H1 (cell line): ENCODE results near the gene LRP1. TPM values are rescaled to one million over a fixed set of nuclear protein-coding genes. Genes with fewer than 3 reads are reported as not detected.

Experiments
- CTCF ChIA-PET: fragments of 300-600 bp; sonication (Branson Sonifier 250); formaldehyde crosslinking; loops from one replicate; lab custom pipeline; 2021; ENCODE audit not compliant: partially characterized antibody; lab: Charles Lee
- POLR2A ChIA-PET: fragments of 300-600 bp; sonication (Branson Sonifier 250); formaldehyde crosslinking; loops from one replicate; lab custom pipeline; 2021; ENCODE audit warnings: inconsistent platforms; ENCODE audit not compliant: partially characterized antibody; lab: Charles Lee
- DNase-seq, 2 experiments: peaks; one replicate each; pipeline versions ENCODE4 v3.0.0 to v3.0.0-alpha.2; 2010 to 2022; ENCODE audit warnings: low spot score in 2 of 2, low read depth in 1 of 2, mixed read lengths in 1 of 2
- FAIRE-seq: peaks from 2 replicates; lab custom pipeline; 2011; peaks lifted over from hg19 to GRCh38; lab: Jason Lieb, UNC
- H2AFZ ChIP-seq: 2 replicates; pipeline ENCODE4 v1.8.1; 2012; ENCODE audit warnings: low read length, inconsistent platforms
- H2AK5ac ChIP-seq: 2 replicates; pipeline ENCODE4 v1.6.1; 2013; ENCODE audit warnings: low read depth, low read length
- H2BK120ac ChIP-seq: replicated peaks from 2 replicates; pipeline ENCODE3; 2013; ENCODE audit warnings: low read depth, low read length, inconsistent platforms
- H2BK12ac ChIP-seq: 2 replicates; pipeline ENCODE4 v1.6.1; 2013; ENCODE audit warnings: low read depth, low read length
- H2BK15ac ChIP-seq: 2 replicates; pipeline ENCODE4 v1.6.1; 2013; ENCODE audit warnings: low read length
- H2BK20ac ChIP-seq: 2 replicates; pipeline ENCODE4 v1.6.1; 2013; ENCODE audit warnings: low read length
- H2BK5ac ChIP-seq: 2 replicates; pipeline ENCODE4 v1.6.1; 2013; ENCODE audit warnings: low read depth, low read length
- H3K14ac ChIP-seq: 2 replicates; pipeline ENCODE4 v1.6.1; 2013; ENCODE audit warnings: inconsistent platforms; ENCODE audit not compliant: insufficient read length
- H3K18ac ChIP-seq: 2 replicates; pipeline ENCODE4 v1.6.1; 2013; ENCODE audit warnings: low read length; ENCODE audit errors: extremely low read depth
- H3K23ac ChIP-seq: 2 replicates; pipeline ENCODE4 v1.6.1; 2013; ENCODE audit warnings: inconsistent platforms; ENCODE audit not compliant: insufficient read length
- H3K23me2 ChIP-seq: 2 replicates; pipeline ENCODE4 v1.6.1; 2013; ENCODE audit warnings: low read depth, low read length
- H3K27ac ChIP-seq: 2 replicates; pipeline ENCODE4 v1.6.1; 2011; ENCODE audit warnings: low read depth, low read length, inconsistent platforms
- H3K27me3 ChIP-seq, 4 experiments: replicated peaks in 1 of 4; 1 replicate in 1 of 4; 2 replicates in 3 of 4; pipeline versions ENCODE4 v1.6.1 to v1.8.1; 2011 to 2013; ENCODE audit warnings: low read length in 3 of 4, mild to moderate bottlenecking in 3 of 4, inconsistent platforms in 2 of 4, mixed read lengths in 2 of 4, moderate library complexity in 1 of 4; ENCODE audit not compliant: control insufficient read depth in 3 of 4, insufficient read depth in 3 of 4; ENCODE audit errors: extremely low read depth in 1 of 4
- H3K36me3 ChIP-seq, 4 experiments: 2 replicates each; pipeline versions ENCODE4 v1.6.1 to v1.8.1; 2011 to 2013; ENCODE audit warnings: mild to moderate bottlenecking in 4 of 4, low read length in 3 of 4, moderate library complexity in 2 of 4, control low read depth in 1 of 4, inconsistent platforms in 1 of 4; ENCODE audit not compliant: insufficient read depth in 4 of 4, control insufficient read depth in 2 of 4
- H3K4ac ChIP-seq: replicated peaks from 2 replicates; pipeline ENCODE3; 2013; ENCODE audit warnings: low read length, low read depth, mixed read lengths, inconsistent platforms; ENCODE audit not compliant: insufficient read length
- H3K4me1 ChIP-seq, 4 experiments: replicated peaks in 1 of 4; 1 replicate in 1 of 4; 2 replicates in 3 of 4; pipeline versions ENCODE4 v1.6.1 to v1.8.1; 2011 to 2013; ENCODE audit warnings: low read length in 3 of 4, inconsistent platforms in 2 of 4, mixed read lengths in 1 of 4; ENCODE audit not compliant: insufficient read depth in 4 of 4, control insufficient read depth in 3 of 4
- H3K4me2 ChIP-seq, 2 experiments: 2 replicates each; pipeline versions ENCODE4 v1.6.1 to v1.8.1; 2011 to 2013; ENCODE audit warnings: low read depth in 2 of 2, low read length in 2 of 2, control low read depth in 1 of 2, inconsistent platforms in 1 of 2, mild to moderate bottlenecking in 1 of 2; ENCODE audit not compliant: insufficient read depth in 1 of 2
- H3K4me3 ChIP-seq, 4 experiments: fragments of 200-600, 300-600 bp in 1 of 4; sonication (generic), shearing (Covaris generic), sonication (Bioruptor Twin) in 1 of 4; 2 replicates each; pipeline versions ENCODE4 v1.5.1 to v1.8.1; 2011 to 2016; ENCODE audit warnings: low read length in 4 of 4, low read depth in 3 of 4, control low read depth in 2 of 4, inconsistent platforms in 2 of 4, mild to moderate bottlenecking in 2 of 4, mixed read lengths in 1 of 4, moderate library complexity in 1 of 4; ENCODE audit not compliant: insufficient read depth in 2 of 4; ENCODE audit errors: extremely low read depth in 1 of 4
- H3K56ac ChIP-seq: replicated peaks from 2 replicates; pipeline ENCODE3; 2013; ENCODE audit warnings: low read depth, mild to moderate bottlenecking, mixed read lengths, low read length, inconsistent platforms; ENCODE audit not compliant: insufficient read length
- H3K79me1 ChIP-seq: 2 replicates; pipeline ENCODE4 v1.6.1; 2013; ENCODE audit warnings: low read depth, low read length, control low read depth
- H3K79me2 ChIP-seq, 2 experiments: 2 replicates each; pipeline versions ENCODE4 v1.6.1 to v1.8.1; 2012 to 2013; ENCODE audit warnings: low read length in 2 of 2, mild to moderate bottlenecking in 2 of 2, inconsistent platforms in 1 of 2; ENCODE audit not compliant: insufficient read depth in 2 of 2, control insufficient read depth in 1 of 2
- H3K9ac ChIP-seq, 4 experiments: replicated peaks in 1 of 4; 1 replicate in 1 of 4; 2 replicates in 3 of 4; pipeline versions ENCODE4 v1.6.1 to v1.8.1; 2011 to 2013; ENCODE audit warnings: low read depth in 3 of 4, low read length in 3 of 4, control low read depth in 2 of 4, mild to moderate bottlenecking in 2 of 4, moderate library complexity in 2 of 4, inconsistent platforms in 1 of 4; ENCODE audit errors: extremely low read depth in 1 of 4
- H3K9me3 ChIP-seq, 2 experiments: 2 replicates each; pipeline versions ENCODE4 v1.6.1 to v1.8.1; 2012 to 2013; ENCODE audit warnings: mild to moderate bottlenecking in 2 of 2, moderate library complexity in 2 of 2, control low read depth in 1 of 2, inconsistent platforms in 1 of 2, low read depth in 1 of 2, low read length in 1 of 2, mixed read lengths in 1 of 2; ENCODE audit not compliant: insufficient read depth in 2 of 2
- H4K20me1 ChIP-seq, 2 experiments: replicated peaks in 1 of 2; 2 replicates each; pipeline versions ENCODE3 to v1.8.1; 2011 to 2013; ENCODE audit warnings: inconsistent platforms in 2 of 2, low read length in 2 of 2, mild to moderate bottlenecking in 1 of 2; ENCODE audit not compliant: insufficient read depth in 2 of 2, control insufficient read depth in 1 of 2
- H4K5ac ChIP-seq: 2 replicates; pipeline ENCODE4 v1.6.1; 2013; ENCODE audit warnings: low read length, low read depth, mixed read lengths, inconsistent platforms; ENCODE audit not compliant: insufficient read length
- H4K8ac ChIP-seq: 2 replicates; pipeline ENCODE4 v1.8.0; 2013; ENCODE audit warnings: mild to moderate bottlenecking, moderate library complexity, low read length, inconsistent platforms; ENCODE audit not compliant: insufficient read depth; ENCODE audit errors: extremely low read depth
- H4K91ac ChIP-seq: replicated peaks from 2 replicates; pipeline ENCODE3; 2013; ENCODE audit warnings: low read length, mixed read lengths, inconsistent platforms; ENCODE audit not compliant: insufficient read length
- SP1 ChIP-seq: IDR thresholded peaks from 2 replicates; pipeline ENCODE4 v1.6.1; 2011; ENCODE audit warnings: low read depth, low read length
- SUZ12 ChIP-seq: fragments of 200-600 bp; sonication (generic); IDR thresholded peaks from 2 replicates; pipeline ENCODE4 v1.6.1; 2012; ENCODE audit warnings: mild to moderate bottlenecking, inconsistent platforms, low read length, moderate library complexity, mixed read lengths
- WGBS, 2 experiments: shearing (Covaris generic) in 1 of 2; methylation state at CpG; one replicate each; pipeline versions ENCODE4 v1.1.6 to v1.1.7; 2013 to 2015; ENCODE audit warnings: low lambda C conversion rate in 2 of 2, mixed read lengths in 2 of 2, inconsistent platforms in 1 of 2, low coverage in 1 of 2, missing lambda C conversion rate in 1 of 2; ENCODE audit not compliant: insufficient replicate concordance in 2 of 2, insufficient coverage in 1 of 2, insufficient read length in 1 of 2; ENCODE audit errors: extremely low coverage in 1 of 2, missing lambda C conversion rate in 1 of 2; 5-methylcytosine and 5-hydroxymethylcytosine counted together
- polyA plus RNA-seq, 7 experiments: library from polyadenylated mRNA; depleted of rRNA in 3 of 7; stranded (reverse) in 5 of 7; unstranded in 2 of 7; fragments of >200 nt in 5 of 7; fragments of 200-250 nt in 2 of 7; gene quantifications; 1 replicate in 5 of 7; 2 replicates in 1 of 7; 4 replicates in 1 of 7; pipeline versions ENCODE4 v1.2.1 to v1.2.3, GENCODE V29; 2011 to 2013; ENCODE audit warnings: missing spikeins in 2 of 7, mixed read lengths in 2 of 7
- total RNA-seq: library from RNA; stranded (reverse); fragmentation: NEBNext Ultra II Directional; extraction: Animal tissue kit (Norgen Biotek cat#: 25700); gene quantifications from 2 replicates; pipeline ENCODE4 v1.2.1, GENCODE V29; 2021

The LRP1 gene
- total and polyA plus RNA-seq, 2 of the 8 experiments (the other 6 are each of a cell fraction or from before 2014, with no cell fraction given) = 35.3 to 92.5 TPM

DNA sequence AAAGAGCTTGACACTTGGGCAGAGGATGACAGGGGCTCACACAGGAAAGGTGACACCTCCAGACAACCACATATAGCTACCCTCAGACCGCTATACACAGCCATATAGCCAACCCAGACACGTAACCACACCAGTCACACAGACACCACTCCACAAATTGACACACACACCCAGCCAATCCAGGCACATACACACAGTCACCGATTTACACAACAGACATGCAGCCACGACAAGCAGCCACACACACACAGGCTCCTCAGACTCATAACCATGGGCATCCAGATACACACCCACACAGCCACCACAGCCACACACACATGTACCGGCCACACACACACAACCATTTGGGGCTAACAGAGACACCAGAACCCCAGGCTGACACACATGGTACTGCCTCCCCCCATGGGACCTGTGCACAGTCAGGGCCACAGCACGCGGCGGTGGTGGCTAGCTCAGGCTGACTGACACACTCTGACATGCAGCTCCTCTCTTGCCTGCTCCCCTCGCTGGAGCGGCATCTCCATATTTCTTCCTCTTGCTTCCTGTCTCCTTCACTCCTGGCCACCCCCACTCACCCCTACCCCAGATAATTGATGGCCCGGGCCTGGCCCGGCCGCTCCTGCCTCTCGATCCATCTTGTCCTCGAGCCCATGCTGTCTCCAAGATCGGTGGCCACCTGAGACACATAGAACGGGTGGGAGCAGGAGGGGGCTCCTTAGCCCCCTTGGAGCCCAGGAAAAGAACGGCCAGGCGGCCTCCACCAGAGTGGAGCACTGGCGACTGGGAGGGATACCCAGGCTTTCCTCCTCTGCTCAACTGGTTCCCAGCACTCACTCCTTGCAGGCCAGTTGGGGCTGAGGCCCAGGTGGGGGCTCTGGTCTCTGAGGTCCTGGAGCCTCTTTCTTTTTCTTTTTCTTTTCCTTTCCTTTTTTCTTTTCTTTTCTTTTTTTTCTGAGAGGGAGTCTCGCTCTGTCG lies 95.2 kb downstream of the LRP1 start:
- TF ChIP-seq SP1 (no peak), SUZ12 (peak; percentile 21; the same call in 1 of the 2 replicates)
- TF ChIP-seq, all 59 proteins: peak for 1

More for the DNA sequence above, 95.2 kb downstream of the LRP1 start:
- ChIA-PET POLR2A (interaction anchor here (0.8 to 22.1 kb wide), 6 partner anchors 7 to 237 kb away, joined by 3 to 852 read pairs (median 13); partner anchors contain the start of genes INHBE, NXPH4, SHMT2 and STAC3), CTCF (interaction anchor here (0.6 to 13.4 kb wide), 17 partner anchors 9 to 323 kb away, joined by 3 to 527 read pairs (median 3); partner anchors contain the start of genes INHBE and STAC3)
- no peak overlapping the region for H2BK120ac ChIP-seq
- no peak overlapping the region for H3K4ac ChIP-seq
- peak overlapping the region; percentile 93; the same call in 1 of the 2 replicates for H2BK12ac ChIP-seq
- H2BK15ac ChIP-seq = peak overlapping the region; percentile 75; the same call in 1 of the 2 replicates
- FAIRE-seq = peak; percentile 32
- H3K23me2 ChIP-seq = peaks cover 7% of the 10 kb centered on the region
- H4K5ac ChIP-seq = no peak overlapping the region
- no peak for DNase-seq
- peaks cover 7 to 24% of the 10 kb centered on the region in 2 experiments for H4K20me1 ChIP-seq
- peak overlapping the region; percentile 3; the same call in 1 of the 2 replicates for H4K8ac ChIP-seq
- no peak overlapping the region for H3K14ac ChIP-seq
- no peak overlapping the region for H3K9ac ChIP-seq
- 80% methylated on average over 22 of the region's 22 CpGs; no CpG with 5 or more reads in 1 of the 2 experiments for WGBS, 2 experiments
- peaks cover 66 to 92% (median 89%) of the 10 kb centered on the region in 4 experiments for H3K27me3 ChIP-seq
- H2AFZ ChIP-seq = no peak overlapping the region
- peak overlapping the region; percentile 86; the same call in 1 of the 2 replicates for H2AK5ac ChIP-seq
- H3K4me3 ChIP-seq = no peak overlapping the region
- no peak overlapping the region for H3K18ac ChIP-seq
- H3K4me2 ChIP-seq = no peak overlapping the region; a peak in 1 of 4 replicates
- no peaks in the 10 kb centered on the region for H3K36me3 ChIP-seq
- no peak overlapping the region for H3K23ac ChIP-seq
- H3K79me2 ChIP-seq = no peaks in the 10 kb centered on the region
- no peaks in the 10 kb centered on the region for H3K9me3 ChIP-seq
- H3K4me1 ChIP-seq = peaks cover 4 to 51% (median 33%) of the 10 kb centered on the region in 4 experiments
- 0 out of 2 replicates have a peak overlapping the region, but pooled peaks have one; percentile 82 for H2BK20ac ChIP-seq
- H2BK5ac ChIP-seq = peak overlapping the region; percentile 77; the same call in 1 of the 2 replicates
- H3K27ac ChIP-seq = no peak overlapping the region
- no peaks in the 10 kb centered on the region for H3K79me1 ChIP-seq
- no peak overlapping the region for H3K56ac ChIP-seq
- peak overlapping the region; percentile 19 for H4K91ac ChIP-seq
